PC-9 (cell line): ENCODE measurements around the gene LZTFL1. TPM values are rescaled to one million over a fixed set of nuclear protein-coding genes. Genes with fewer than 3 reads are reported as not detected.

Experiments
- BruUV-seq: library from RNA; stranded (reverse); fragments of 400-500 nt; replicated peaks from 2 replicates; lab custom pipeline; 2021; lab: Mats Ljungman, UMichigan
- CTCF ChIA-PET: fragments of 300-600 bp; sonication (Branson Sonifier 250); formaldehyde crosslinking; loops from one replicate; lab custom pipeline; 2022; ENCODE audit warnings: antibody characterized with exemption; lab: Charles Lee
- POLR2A ChIA-PET: fragments of 300-600 bp; sonication (Branson Sonifier 250); formaldehyde crosslinking; loops from one replicate; lab custom pipeline; 2022; ENCODE audit warnings: antibody characterized with exemption; ENCODE audit not compliant: unreplicated experiment; lab: Charles Lee
- DNase-seq, 2 experiments: peaks; one replicate each; pipeline versions ENCODE4 v3.0.0 to v3.0.0-alpha.2; 2015 to 2022; ENCODE audit warnings: mixed read lengths in 1 of 2
- H2AFZ ChIP-seq: fragments of 200-600 bp; sonication (generic); 2 replicates; pipeline ENCODE4 v1.8.1; 2017; ENCODE audit warnings: antibody characterized with exemption
- H3F3A ChIP-seq: fragments of 200-600 bp; sonication (generic); 2 replicates; pipeline ENCODE4 v1.8.1; 2017; ENCODE audit warnings: antibody characterized with exemption, mild to moderate bottlenecking, low read depth; ENCODE audit not compliant: insufficient read depth
- H3K27ac ChIP-seq: fragments of 200-600 bp; sonication (generic); 2 replicates; pipeline ENCODE4 v1.6.1; 2016; ENCODE audit warnings: mixed run types
- H3K27me3 ChIP-seq: fragments of 200-600 bp; sonication (generic); 2 replicates; pipeline ENCODE4 v1.6.1; 2016; ENCODE audit warnings: low read depth, mixed run types; ENCODE audit not compliant: insufficient read depth
- H3K36me3 ChIP-seq: fragments of 200-600 bp; sonication (generic); 2 replicates; pipeline ENCODE4 v1.6.1; 2016; ENCODE audit warnings: low read depth, mixed run types
- H3K4me1 ChIP-seq: fragments of 200-600 bp; sonication (generic); replicated peaks from 2 replicates; pipeline ENCODE4 v1.6.1; 2016; ENCODE audit warnings: mixed run types; ENCODE audit not compliant: insufficient read depth
- H3K4me2 ChIP-seq: fragments of 200-600 bp; sonication (generic); 2 replicates; pipeline ENCODE4 v1.6.1; 2017; ENCODE audit warnings: mixed run types
- H3K4me3 ChIP-seq: fragments of 200-600 bp; sonication (generic); 2 replicates; pipeline ENCODE4 v1.6.1; 2016; ENCODE audit warnings: mixed run types
- H3K79me2 ChIP-seq: fragments of 200-600 bp; sonication (generic); 2 replicates; pipeline ENCODE4 v1.6.1; 2017; ENCODE audit warnings: low read depth, mixed run types
- H3K9me2 ChIP-seq: fragments of 200-600 bp; sonication (generic); 2 replicates; pipeline ENCODE4 v1.8.1; 2017; ENCODE audit warnings: mild to moderate bottlenecking; ENCODE audit not compliant: insufficient read depth
- H3K9me3 ChIP-seq: fragments of 200-600 bp; sonication (generic); 2 replicates; pipeline ENCODE4 v1.8.1; 2016; ENCODE audit warnings: low read depth; ENCODE audit not compliant: insufficient read depth
- H4K20me1 ChIP-seq: fragments of 200-600 bp; sonication (generic); 2 replicates; pipeline ENCODE4 v1.8.1; 2017; ENCODE audit not compliant: insufficient read depth
- CTCF ChIP-seq: fragments of 200-600 bp; sonication (generic); conservative IDR thresholded peaks from 2 replicates; pipeline ENCODE4 v1.6.1; 2017; ENCODE audit warnings: mixed run types, antibody characterized with exemption, mild to moderate bottlenecking, moderate library complexity
- EZH2 ChIP-seq: fragments of 200-600 bp; sonication (generic); IDR thresholded peaks from 2 replicates; pipeline ENCODE4 v1.8.0; 2017; ENCODE audit warnings: antibody characterized with exemption, low read depth
- intact Hi-C: fragments of 100-400 bp; cut with micrococcal nuclease; formaldehyde crosslinking; loops from one replicate; pipeline ENCODE4 v1.10.0; 2022; ENCODE audit not compliant: unreplicated experiment
- total RNA-seq: library from RNA; stranded (reverse); gene quantifications from 2 replicates; pipeline ENCODE4 v1.2.3, GENCODE V29; 2021

LZTFL1 gene
- total RNA-seq, 1 experiment from 2014 or later, result 39.2 TPM

GRCh38 chr3:45842851-45843625 is 1.1 kb upstream of the LZTFL1 start:
- H3K4me3 ChIP-seq, result no peak overlapping the region
- H3K4me2 ChIP-seq, result peak overlapping the region; percentile 98
- no peak overlapping the region for H3K27ac ChIP-seq
- H3K9me2 ChIP-seq, result no peaks in the 10 kb centered on the region
- H3K79me2 ChIP-seq, result peaks cover 25% of the 10 kb centered on the region
- H2AFZ ChIP-seq, result peak overlapping the region; percentile 65; the same call in 1 of the 2 replicates
- H3K4me1 ChIP-seq, result peaks cover 8% of the 10 kb centered on the region; the same call in 1 of the 2 replicates
- intact Hi-C loops, result loop anchor here (5.0 kb wide), 2 partner anchors 89 to 234 kb away; no protein-coding TSS in a partner anchor
- TF ChIP-seq CTCF (no peak), EZH2 (no peak)
- DNase-seq, result peak in 1 of 2 experiments; percentile 48
- no peaks in the 10 kb centered on the region for H3F3A ChIP-seq
- BruUV-seq, result no TSS peak
- H3K9me3 ChIP-seq, result no peaks in the 10 kb centered on the region
- peaks cover 8% of the 10 kb centered on the region; the same call in 1 of the 2 replicates for H3K27me3 ChIP-seq
- CTCF ChIA-PET, result no interaction called here
- no peaks in the 10 kb centered on the region for H3K36me3 ChIP-seq
- no peaks in the 10 kb centered on the region for H4K20me1 ChIP-seq
- POLR2A ChIA-PET, result no interaction called here

- Histone ChIP-seq H4K20me1 (no peaks in the 10 kb centered on the region), H3K27me3 (no peaks in the 10 kb centered on the region), H3K36me3 (no peaks in the 10 kb centered on the region), H3F3A (no peaks in the 10 kb centered on the region), H3K27ac (peak overlapping the region; percentile 36), H3K4me2 (peak overlapping the region; percentile 98), H3K79me2 (peaks cover 25% of the 10 kb centered on the region), H3K9me2 (no peaks in the 10 kb centered on the region), H3K9me3 (no peaks in the 10 kb centered on the region), H3K4me1 (peaks cover 8% of the 10 kb centered on the region; the same call in 1 of the 2 replicates), H3K4me3 (peak overlapping the region; percentile 93), H2AFZ (peak overlapping the region; percentile 94)
- no peak for TF ChIP-seq EZH2
- no peak for TF ChIP-seq CTCF
- ChIA-PET CTCF (interaction anchor here (0.6 kb wide), 1 partner anchor 51 kb away, joined by 5 read pairs; no protein-coding TSS in a partner anchor), POLR2A (interaction anchor here (0.7 kb wide), 1 partner anchor 42 kb away, joined by 5 read pairs; no protein-coding TSS in a partner anchor)
- intact Hi-C loops, result loop anchor here (5.0 kb wide), 2 partner anchors 91 to 236 kb away; no protein-coding TSS in a partner anchor
- DNase-seq, result no peak
- TSS peak; percentile 58 for BruUV-seq
Measured at GRCh38 chr3:45841420-45841756, 531 bp downstream of the LZTFL1 start.

- no peak for DNase-seq
- no peaks in the 10 kb centered on the region for H3K9me3 ChIP-seq
- peaks cover 25% of the 10 kb centered on the region for H3K79me2 ChIP-seq
- no peak for TF ChIP-seq EZH2
- TF ChIP-seq CTCF, result no peak
- intact Hi-C loops, result loop anchor here (10.0 kb wide), 1 partner anchor 324 kb away; no protein-coding TSS in a partner anchor
- ChIA-PET POLR2A (no interaction called here), CTCF (no interaction called here)
- H3K4me1 ChIP-seq, result peaks cover 8% of the 10 kb centered on the region; the same call in 1 of the 2 replicates
- no peaks in the 10 kb centered on the region for H3K9me2 ChIP-seq
- H2AFZ ChIP-seq, result no peak overlapping the region
- BruUV-seq, result no TSS peak
- H3K4me2 ChIP-seq, result no peak overlapping the region
- no peak overlapping the region for H3K27ac ChIP-seq
- no peak overlapping the region for H3K4me3 ChIP-seq
- no peaks in the 10 kb centered on the region for H4K20me1 ChIP-seq
- no peaks in the 10 kb centered on the region for H3F3A ChIP-seq
- H3K27me3 ChIP-seq, result no peaks in the 10 kb centered on the region
- H3K36me3 ChIP-seq, result peaks cover 7% of the 10 kb centered on the region; the same call in 1 of the 2 replicates
Measured at GRCh38 chr3:45838466-45838865, 3.5 kb downstream of the LZTFL1 start.
